Activated CD4-positive, alpha-beta T cell treated with anti-CD3 and anti-CD28 coated beads, Interleukin-2, amount 10 ng/mL, durations not matched to agents 7 days and 5 days (primary cell): ENCODE results near the gene CNNM2. TPM values are rescaled to one million over a fixed set of nuclear protein-coding genes. Genes with fewer than 3 reads are reported as not detected.
"Not testable (repeated sequence)": the region's sequence is repeated elsewhere in the genome, so short reads cannot be mapped to it uniquely, and the experiment has no call there.

Experiments
- CTCF ChIA-PET: fragments of 350-600 bp; sonication (Branson Sonifier 250); formaldehyde crosslinking; loops from one replicate; lab custom pipeline; 2021; ENCODE audit warnings: antibody characterized with exemption; lab: Charles Lee
- POLR2A ChIA-PET: fragments of 350-600 bp; sonication (Branson Sonifier 250); formaldehyde crosslinking; loops from one replicate; lab custom pipeline; 2021; ENCODE audit warnings: antibody characterized with exemption; lab: Charles Lee
- DNase-seq: peaks from one replicate; pipeline ENCODE4 v3.0.0-alpha.2; 2020
- H3K27ac Mint-ChIP-seq: one replicate; pipeline ENCODE4 v1.8.0; 2021; ENCODE audit warnings: mild to moderate bottlenecking, moderate library complexity, mixed read lengths
- H3K27me3 Mint-ChIP-seq: one replicate; pipeline ENCODE4 v1.8.0; 2021; ENCODE audit warnings: mixed read lengths
- H3K36me3 Mint-ChIP-seq: one replicate; pipeline ENCODE4 v1.8.0; 2021; ENCODE audit warnings: low read depth, mixed read lengths
- H3K4me1 Mint-ChIP-seq: one replicate; pipeline ENCODE4 v1.8.0; 2021; ENCODE audit warnings: mixed read lengths
- H3K4me3 Mint-ChIP-seq: one replicate; pipeline ENCODE4 v1.8.0; 2021; ENCODE audit warnings: mild to moderate bottlenecking, moderate library complexity, mixed read lengths
- H3K9me3 Mint-ChIP-seq: one replicate; pipeline ENCODE4 v1.8.0; 2021; ENCODE audit warnings: mixed read lengths
- total RNA-seq, 2 experiments: library from RNA; stranded (reverse); gene quantifications; one replicate each; pipeline ENCODE4 v1.2.3, GENCODE V29; 2021

CNNM2 gene
- total RNA-seq, 2 experiments from 2014 or later, result 6.2 to 6.3 TPM

GRCh38 chr10:102959360-102959759 is 41.3 kb downstream of the CNNM2 start:
- no peaks in the 10 kb centered on the region for H3K36me3 Mint-ChIP-seq
- peaks cover 2% of the 10 kb centered on the region for H3K9me3 Mint-ChIP-seq
- DNase-seq, result no peak
- H3K4me3 Mint-ChIP-seq, result no peak overlapping the region
- ChIA-PET CTCF (interaction anchor here (1.6 kb wide), 1 partner anchor 9 kb away, joined by 4 read pairs; no protein-coding TSS in a partner anchor), POLR2A (no interaction called here)
- no peak overlapping the region for H3K27ac Mint-ChIP-seq
- no peaks in the 10 kb centered on the region for H3K4me1 Mint-ChIP-seq
- H3K27me3 Mint-ChIP-seq, result no peaks in the 10 kb centered on the region

- ChIA-PET CTCF (interaction anchor here (1.6 kb wide), 1 partner anchor 10 kb away, joined by 4 read pairs; no protein-coding TSS in a partner anchor), POLR2A (no interaction called here)
- H3K9me3 Mint-ChIP-seq, result no peaks in the 10 kb centered on the region
- H3K27ac Mint-ChIP-seq, result no peak overlapping the region
- no peak for DNase-seq
- no peaks in the 10 kb centered on the region for H3K36me3 Mint-ChIP-seq
- no peak overlapping the region for H3K4me3 Mint-ChIP-seq
- no peaks in the 10 kb centered on the region for H3K27me3 Mint-ChIP-seq
- no peaks in the 10 kb centered on the region for H3K4me1 Mint-ChIP-seq
These were observed 42.1 kb downstream of the CNNM2 start for GRCh38 chr10:102960157-102960556.

DNA sequence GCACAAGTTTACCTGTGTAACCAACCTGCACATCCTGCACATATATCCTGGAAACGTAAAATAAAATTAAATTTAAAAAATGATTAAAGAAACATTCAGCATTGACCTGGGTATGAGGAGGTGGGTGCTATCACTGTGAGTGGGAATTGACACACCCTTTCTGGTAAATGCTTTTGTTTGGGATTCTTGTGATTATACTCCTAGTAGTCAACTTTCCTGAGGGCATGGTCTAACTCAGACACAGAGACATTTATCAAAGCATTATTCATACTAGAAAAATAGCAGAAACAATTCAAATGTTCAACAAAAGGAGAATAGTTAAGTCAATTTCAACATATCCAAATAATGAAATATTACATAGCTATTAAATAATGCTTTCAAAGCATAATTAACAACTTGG is 44.2 kb downstream of the CNNM2 start:
- CTCF ChIA-PET, result no interaction called here
- no peak overlapping the region for H3K4me3 Mint-ChIP-seq
- POLR2A ChIA-PET, result no interaction called here
- no peak for DNase-seq
- H3K27ac Mint-ChIP-seq, result no peak overlapping the region
- H3K9me3 Mint-ChIP-seq, result no peaks in the 10 kb centered on the region
- no peaks in the 10 kb centered on the region for H3K4me1 Mint-ChIP-seq
- no peaks in the 10 kb centered on the region for H3K27me3 Mint-ChIP-seq
- no peaks in the 10 kb centered on the region for H3K36me3 Mint-ChIP-seq

DNA sequence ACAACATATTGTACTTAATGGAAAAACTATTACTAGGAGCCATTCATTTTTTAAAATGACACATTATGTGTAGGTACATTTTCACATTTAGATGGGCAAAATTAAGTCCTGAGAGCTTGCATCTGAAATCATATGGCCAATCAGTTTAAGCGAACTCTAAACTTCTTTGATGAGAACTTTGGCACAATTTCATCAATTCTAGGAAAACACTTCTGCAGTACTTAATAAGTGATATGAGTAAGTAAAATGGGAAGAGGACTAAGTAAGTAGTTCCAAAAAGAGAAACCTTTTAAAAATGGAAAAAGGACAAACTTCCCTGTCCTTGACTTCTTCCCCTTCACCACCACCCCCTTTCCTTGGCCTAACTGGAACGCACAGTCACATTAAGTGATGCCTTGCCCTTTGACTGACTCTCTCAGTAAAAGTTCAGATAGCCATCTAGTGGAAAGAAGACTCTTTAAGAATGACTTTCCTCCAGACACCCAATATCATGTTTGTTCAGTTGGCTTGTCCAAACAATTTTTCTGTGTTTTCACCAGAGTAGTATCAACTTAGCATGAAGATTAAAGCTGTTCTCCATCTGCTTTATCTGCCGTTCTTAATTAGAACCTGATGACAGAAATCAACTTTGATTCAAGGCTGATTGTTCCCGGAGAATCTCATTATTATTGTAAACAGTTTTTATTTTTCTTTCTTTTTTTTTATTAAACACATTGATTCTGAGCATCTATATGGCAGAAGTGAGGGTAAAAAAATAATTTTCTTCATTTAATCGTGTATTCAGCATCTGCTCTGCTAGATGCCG is 45.1 kb downstream of the CNNM2 start:
- Mint-ChIP-seq H3K9me3 (no peaks in the 10 kb centered on the region), H3K27ac (no peak overlapping the region), H3K36me3 (no peaks in the 10 kb centered on the region), H3K27me3 (no peaks in the 10 kb centered on the region), H3K4me3 (no peak overlapping the region), H3K4me1 (no peaks in the 10 kb centered on the region)
- POLR2A ChIA-PET, result no interaction called here
- no peak for DNase-seq
- CTCF ChIA-PET, result no interaction called here

GRCh38 chr10:102963756-102964025 is 45.6 kb downstream of the CNNM2 start:
- H3K4me3 Mint-ChIP-seq, result no peak overlapping the region
- no peaks in the 10 kb centered on the region for H3K27me3 Mint-ChIP-seq
- H3K9me3 Mint-ChIP-seq, result no peaks in the 10 kb centered on the region
- no peaks in the 10 kb centered on the region for H3K36me3 Mint-ChIP-seq
- no peak overlapping the region for H3K27ac Mint-ChIP-seq
- ChIA-PET CTCF (no interaction called here), POLR2A (no interaction called here)
- H3K4me1 Mint-ChIP-seq, result no peaks in the 10 kb centered on the region
- no peak for DNase-seq

DNA sequence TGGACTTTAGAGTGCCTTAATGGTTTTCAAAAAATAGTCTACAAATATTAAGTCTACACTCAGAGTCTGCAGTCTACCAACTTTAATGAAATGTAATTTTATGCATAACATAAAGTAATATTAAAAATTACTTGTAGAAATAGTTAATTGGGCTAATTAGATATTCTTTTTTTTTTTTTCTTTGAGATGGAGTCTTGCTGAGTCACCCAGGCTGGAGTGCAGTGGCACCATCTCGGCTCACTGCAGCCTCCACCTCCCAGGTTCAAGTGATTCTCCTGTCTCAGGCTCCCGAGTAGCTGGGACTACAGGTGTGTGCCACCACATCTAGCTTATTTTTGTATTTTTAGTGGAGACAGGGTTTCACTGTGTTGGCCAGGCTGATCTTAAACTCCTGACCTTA is 46.0 kb downstream of the CNNM2 start:
- H3K27me3 Mint-ChIP-seq, H3K9me3 Mint-ChIP-seq, H3K27ac Mint-ChIP-seq, POLR2A ChIA-PET, H3K36me3 Mint-ChIP-seq, DNase-seq, H3K4me1 Mint-ChIP-seq, H3K4me3 Mint-ChIP-seq: not testable (repeated sequence)
- CTCF ChIA-PET, result interaction anchor here (0.5 to 1.5 kb wide), 2 partner anchors 14 to 219 kb away, joined by 4 to 7 read pairs; no protein-coding TSS in a partner anchor

DNA sequence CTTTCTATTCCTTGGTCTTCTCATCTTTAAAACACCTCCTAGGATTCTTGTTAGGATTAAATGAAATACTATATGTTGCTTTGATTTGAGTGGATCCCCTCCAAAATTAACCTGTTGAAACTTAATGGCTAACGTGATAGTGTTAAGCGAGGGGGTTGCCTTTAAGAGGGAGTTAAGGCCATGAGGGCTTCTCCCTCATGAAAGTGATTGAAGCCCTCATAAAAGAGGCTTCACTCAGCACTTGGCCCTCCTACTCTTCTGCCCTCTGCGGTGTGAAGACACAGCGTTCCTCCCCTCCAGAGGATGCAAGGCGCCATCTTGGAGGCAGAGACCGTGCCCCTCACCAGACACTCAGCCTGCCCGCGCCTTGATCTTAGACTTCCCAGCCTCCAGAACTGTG is 46.6 kb downstream of the CNNM2 start:
- no peaks in the 10 kb centered on the region for H3K9me3 Mint-ChIP-seq
- ChIA-PET POLR2A (no interaction called here), CTCF (interaction anchor here (0.5 to 1.5 kb wide), 2 partner anchors 15 to 218 kb away, joined by 4 to 7 read pairs; no protein-coding TSS in a partner anchor)
- H3K4me1 Mint-ChIP-seq, result no peaks in the 10 kb centered on the region
- no peaks in the 10 kb centered on the region for H3K27me3 Mint-ChIP-seq
- H3K4me3 Mint-ChIP-seq, result no peak overlapping the region
- no peaks in the 10 kb centered on the region for H3K36me3 Mint-ChIP-seq
- H3K27ac Mint-ChIP-seq, result no peak overlapping the region
- DNase-seq, result no peak

DNA sequence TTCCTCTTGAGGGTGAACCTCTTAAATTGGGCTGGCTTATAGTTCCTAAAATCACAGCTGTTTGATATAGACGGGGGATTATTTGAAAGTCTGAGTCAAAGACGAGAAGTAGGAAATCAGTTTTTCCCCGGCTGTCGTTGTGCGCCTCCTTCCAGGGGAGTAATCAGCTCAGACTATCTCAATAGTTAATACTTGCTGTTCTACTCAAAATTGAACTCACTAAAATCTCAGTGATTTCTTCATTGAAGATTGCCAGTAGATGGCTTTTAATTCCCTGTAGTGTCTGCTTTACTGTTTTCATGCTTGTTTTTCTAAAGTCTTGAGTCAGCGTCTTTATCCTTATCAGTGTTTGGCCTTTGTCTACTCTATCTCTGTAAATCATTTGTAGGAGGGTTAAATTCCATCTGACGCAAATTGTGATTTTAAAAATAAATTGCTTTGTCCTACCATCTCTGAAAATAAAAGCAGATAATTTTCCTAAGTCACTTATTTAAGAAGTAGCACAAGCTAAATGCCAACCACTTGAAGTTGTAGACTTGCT is 47.3 kb downstream of the CNNM2 start:
- H3K4me3 Mint-ChIP-seq, result no peak overlapping the region
- H3K27ac Mint-ChIP-seq, result no peak overlapping the region
- H3K9me3 Mint-ChIP-seq, result no peaks in the 10 kb centered on the region
- no peak for DNase-seq
- H3K27me3 Mint-ChIP-seq, result no peaks in the 10 kb centered on the region
- H3K36me3 Mint-ChIP-seq, result no peaks in the 10 kb centered on the region
- POLR2A ChIA-PET, result no interaction called here
- CTCF ChIA-PET, result interaction anchor here (1.5 kb wide), 1 partner anchor 15 kb away, joined by 4 read pairs; no protein-coding TSS in a partner anchor
- H3K4me1 Mint-ChIP-seq, result no peaks in the 10 kb centered on the region

DNA sequence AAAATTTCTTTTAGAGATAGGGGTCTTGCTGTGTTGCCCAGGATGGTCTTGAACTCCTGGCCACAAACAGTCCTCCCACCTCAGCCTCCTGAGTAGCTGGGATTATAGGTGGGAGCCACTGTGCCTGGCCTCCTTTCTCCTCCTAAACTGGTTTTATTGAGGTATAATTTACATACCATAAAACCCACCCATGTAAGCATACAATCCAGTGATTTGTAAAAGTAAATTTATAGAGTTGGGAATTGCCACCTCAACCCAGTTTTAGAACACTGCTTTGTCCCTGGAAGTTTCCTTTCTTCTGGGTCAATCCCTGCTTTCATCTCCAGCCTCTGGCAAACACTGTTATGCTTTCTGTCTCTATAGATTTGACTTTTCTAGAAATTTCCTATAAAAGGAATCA is 49.0 kb downstream of the CNNM2 start:
- Mint-ChIP-seq H3K4me1 (no peaks in the 10 kb centered on the region), H3K36me3 (no peaks in the 10 kb centered on the region), H3K27ac (no peak overlapping the region), H3K4me3 (no peak overlapping the region), H3K9me3 (no peaks in the 10 kb centered on the region), H3K27me3 (no peaks in the 10 kb centered on the region)
- ChIA-PET CTCF (no interaction called here), POLR2A (no interaction called here)
- DNase-seq, result no peak

DNA sequence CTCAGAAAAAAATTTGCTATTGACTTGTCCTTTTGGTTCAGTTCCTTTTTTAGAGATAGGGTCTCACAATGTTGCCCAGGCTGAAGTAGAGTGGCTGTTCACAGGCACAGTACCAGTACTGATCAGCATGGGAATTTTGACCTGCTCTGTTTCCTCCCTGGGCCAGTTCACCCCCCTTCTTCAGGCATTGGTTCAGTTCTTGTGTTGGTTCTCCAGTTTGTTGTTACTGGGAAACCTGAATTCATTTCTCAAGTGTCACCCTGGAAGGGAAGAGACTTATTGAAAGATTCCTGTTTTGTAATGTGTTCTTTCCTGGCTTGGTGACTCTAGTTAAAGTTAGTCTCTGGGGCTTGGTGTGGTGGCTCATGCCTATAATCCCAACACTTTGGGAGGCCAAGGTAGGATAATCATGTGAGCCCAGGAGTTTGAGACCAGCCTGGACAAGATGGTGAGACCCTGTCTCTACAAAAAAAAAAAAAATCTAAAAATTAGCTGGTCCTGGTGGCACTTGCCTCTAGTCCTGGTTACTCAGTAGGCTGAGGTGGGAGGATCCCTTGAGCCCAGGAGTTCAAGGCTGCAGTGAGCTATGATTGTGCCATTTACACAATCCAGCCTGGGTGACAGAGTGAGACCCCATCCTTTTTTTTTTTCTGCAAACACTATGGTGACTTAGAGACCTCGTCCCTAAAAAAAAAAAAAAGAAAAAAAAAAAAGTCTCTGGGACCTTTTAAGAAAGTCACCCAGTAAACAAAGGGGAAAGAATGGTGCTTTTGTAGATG is 52.7 kb downstream of the CNNM2 start:
- no peaks in the 10 kb centered on the region for H3K4me1 Mint-ChIP-seq
- CTCF ChIA-PET, result interaction anchor here (0.9 kb wide), 1 partner anchor 23 kb away, joined by 5 read pairs; no protein-coding TSS in a partner anchor
- POLR2A ChIA-PET, result no interaction called here
- H3K27ac Mint-ChIP-seq, result no peak overlapping the region
- DNase-seq, result no peak
- no peaks in the 10 kb centered on the region for H3K27me3 Mint-ChIP-seq
- no peaks in the 10 kb centered on the region for H3K36me3 Mint-ChIP-seq
- H3K9me3 Mint-ChIP-seq, result no peaks in the 10 kb centered on the region
- no peak overlapping the region for H3K4me3 Mint-ChIP-seq

- H3K4me1 Mint-ChIP-seq, result no peaks in the 10 kb centered on the region
- DNase-seq, result no peak
- H3K27ac Mint-ChIP-seq, result no peak overlapping the region
- ChIA-PET CTCF (no interaction called here), POLR2A (interaction anchor here (0.6 kb wide), 1 partner anchor 24 kb away, joined by 6 read pairs; no protein-coding TSS in a partner anchor)
- no peaks in the 10 kb centered on the region for H3K9me3 Mint-ChIP-seq
- H3K27me3 Mint-ChIP-seq, result no peaks in the 10 kb centered on the region
- H3K4me3 Mint-ChIP-seq, result no peak overlapping the region
- no peaks in the 10 kb centered on the region for H3K36me3 Mint-ChIP-seq
These were observed 57.6 kb downstream of the CNNM2 start for GRCh38 chr10:102975483-102976379.

- H3K4me3 Mint-ChIP-seq, H3K27me3 Mint-ChIP-seq, H3K9me3 Mint-ChIP-seq, H3K36me3 Mint-ChIP-seq, DNase-seq, H3K27ac Mint-ChIP-seq, H3K4me1 Mint-ChIP-seq, CTCF ChIA-PET: not testable (repeated sequence)
- POLR2A ChIA-PET, result interaction anchor here (0.6 to 0.7 kb wide), 2 partner anchors 25 to 247 kb away, joined by 4 to 6 read pairs; no protein-coding TSS in a partner anchor
These were observed 58.3 kb downstream of the CNNM2 start for GRCh38 chr10:102976380-102976726.
